Endothelial cell of hepatic sinusoid (primary cell): ENCODE data around the gene PCSK9.

ENCODE experiments used
- in situ Hi-C: cut with HindIII; loops from 2 replicates; pipeline ENCODE4 v1.10.0; 2017; ENCODE audit warnings: low sequenced_read_pairs

The PCSK9 gene

DNA sequence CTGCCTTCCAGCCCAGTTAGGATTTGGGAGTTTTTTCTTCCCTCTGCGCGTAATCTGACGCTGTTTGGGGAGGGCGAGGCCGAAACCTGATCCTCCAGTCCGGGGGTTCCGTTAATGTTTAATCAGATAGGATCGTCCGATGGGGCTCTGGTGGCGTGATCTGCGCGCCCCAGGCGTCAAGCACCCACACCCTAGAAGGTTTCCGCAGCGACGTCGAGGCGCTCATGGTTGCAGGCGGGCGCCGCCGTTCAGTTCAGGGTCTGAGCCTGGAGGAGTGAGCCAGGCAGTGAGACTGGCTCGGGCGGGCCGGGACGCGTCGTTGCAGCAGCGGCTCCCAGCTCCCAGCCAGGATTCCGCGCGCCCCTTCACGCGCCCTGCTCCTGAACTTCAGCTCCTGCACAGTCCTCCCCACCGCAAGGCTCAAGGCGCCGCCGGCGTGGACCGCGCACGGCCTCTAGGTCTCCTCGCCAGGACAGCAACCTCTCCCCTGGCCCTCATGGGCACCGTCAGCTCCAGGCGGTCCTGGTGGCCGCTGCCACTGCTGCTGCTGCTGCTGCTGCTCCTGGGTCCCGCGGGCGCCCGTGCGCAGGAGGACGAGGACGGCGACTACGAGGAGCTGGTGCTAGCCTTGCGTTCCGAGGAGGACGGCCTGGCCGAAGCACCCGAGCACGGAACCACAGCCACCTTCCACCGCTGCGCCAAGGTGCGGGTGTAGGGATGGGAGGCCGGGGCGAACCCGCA is at the start of gene PCSK9:
TSS of gene PCSK9 (plus strand) at position 207 of the 741 bp plus-strand sequence. CDS start at position 497, 290 bp downstream.
- in situ Hi-C loops = no loop called here

DNA sequence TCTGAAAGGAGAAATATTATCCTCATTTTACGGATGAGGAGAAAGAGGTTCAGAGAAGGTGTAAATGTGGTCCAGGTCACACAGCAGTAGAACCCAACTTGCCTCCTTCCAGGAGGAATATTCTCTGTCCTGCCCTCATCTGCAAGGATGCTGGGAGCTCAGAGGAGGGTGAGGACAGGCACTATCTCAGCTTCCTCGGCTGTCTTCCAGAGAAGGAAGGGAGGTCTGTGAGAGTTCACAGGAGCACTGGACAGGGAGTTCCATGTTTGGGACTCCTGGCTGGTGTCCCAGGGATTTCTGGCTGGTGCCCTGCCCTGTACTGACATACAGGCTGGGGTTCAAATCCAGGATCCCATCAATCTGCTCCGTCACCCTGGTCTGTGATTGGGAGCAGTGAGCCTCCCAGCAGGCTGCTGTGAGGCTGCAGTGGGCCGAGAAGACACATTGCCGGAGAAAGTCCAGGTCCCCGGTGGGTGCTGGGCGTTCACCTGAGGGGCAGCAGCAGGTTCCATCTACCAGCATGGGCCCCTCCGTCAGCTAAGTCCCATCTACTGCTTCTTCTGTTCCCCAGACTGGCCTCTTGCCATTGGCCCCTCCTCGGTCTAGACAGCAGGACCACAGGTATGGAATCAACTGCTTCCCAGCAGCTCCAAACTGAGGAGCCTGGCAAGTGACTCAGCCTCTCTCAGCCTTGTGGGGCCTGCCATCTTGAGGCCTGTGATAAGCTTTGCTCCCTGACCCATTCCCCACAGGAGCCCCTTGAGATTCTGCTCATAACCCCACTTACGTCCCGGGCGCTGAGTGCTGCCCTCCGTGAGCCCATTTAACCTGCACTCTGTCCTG is 49.2 kb upstream of the PCSK9 start:
- in situ Hi-C loops = loop anchor here (5.0 kb wide), 2 partner anchors 43 to 57 kb away; no protein-coding TSS in a partner anchor

GRCh38 chr1:54990916-54991315 is 48.4 kb upstream of the PCSK9 start:
- in situ Hi-C loops = loop anchor here (5.0 kb wide), 2 partner anchors 44 to 56 kb away; no protein-coding TSS in a partner anchor

DNA sequence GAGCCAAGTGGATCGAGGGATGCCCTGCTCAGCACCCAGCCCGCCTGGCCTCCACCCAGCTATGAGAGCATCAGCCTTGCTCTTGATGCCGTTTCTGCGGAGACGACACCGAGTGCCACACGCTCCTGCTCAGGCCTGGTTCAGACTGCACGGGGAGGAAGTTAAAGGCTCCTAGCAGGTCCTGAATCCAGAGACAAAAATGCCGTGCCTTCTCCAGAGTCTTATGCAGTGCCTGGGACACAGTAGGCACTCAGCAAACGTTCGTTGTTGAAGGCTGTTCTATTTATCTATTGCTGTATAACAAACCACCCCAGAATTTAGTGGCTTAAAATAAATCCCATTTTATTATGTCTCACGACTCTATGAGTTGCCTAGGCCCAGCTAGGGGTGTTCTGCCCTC is 47.4 kb upstream of the PCSK9 start:
- in situ Hi-C loops = loop anchor here (5.0 kb wide), 2 partner anchors 45 to 55 kb away; no protein-coding TSS in a partner anchor

- in situ Hi-C loops = loop anchor here (5.0 kb wide), 2 partner anchors 46 to 54 kb away; no protein-coding TSS in a partner anchor
These were observed 46.2 kb upstream of the PCSK9 start for GRCh38 chr1:54993140-54993539.

GRCh38 chr1:54994355-54994990 is 44.9 kb upstream of the PCSK9 start:
- in situ Hi-C loops = loop anchor here (5.0 kb wide), 2 partner anchors 47 to 53 kb away; no protein-coding TSS in a partner anchor

- in situ Hi-C loops = no loop called here
These were observed 44.2 kb upstream of the PCSK9 start for GRCh38 chr1:54995013-54995760.

DNA sequence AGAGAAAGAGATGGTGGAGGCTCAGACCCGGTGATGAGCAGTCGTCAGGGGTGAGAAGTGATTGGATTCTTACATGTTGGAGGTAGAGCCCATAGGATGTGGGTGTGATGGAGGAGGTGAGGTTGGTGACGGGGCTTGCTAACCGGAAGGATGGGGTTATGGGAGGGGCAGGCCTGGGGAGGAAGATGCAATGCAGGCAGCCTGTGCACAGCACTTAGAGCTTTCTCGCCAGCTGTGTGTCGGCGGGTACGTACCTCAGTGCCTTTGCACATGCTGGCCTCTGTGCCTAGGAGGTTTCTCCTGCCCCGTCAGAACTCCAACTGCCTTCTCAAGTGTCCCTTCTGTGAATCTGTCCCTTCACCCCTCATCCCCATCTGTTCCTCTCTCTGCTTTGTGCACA is 43.5 kb upstream of the PCSK9 start:
- in situ Hi-C loops = no loop called here

GRCh38 chr1:54996359-54996868 is 42.9 kb upstream of the PCSK9 start:
- in situ Hi-C loops = no loop called here

DNA sequence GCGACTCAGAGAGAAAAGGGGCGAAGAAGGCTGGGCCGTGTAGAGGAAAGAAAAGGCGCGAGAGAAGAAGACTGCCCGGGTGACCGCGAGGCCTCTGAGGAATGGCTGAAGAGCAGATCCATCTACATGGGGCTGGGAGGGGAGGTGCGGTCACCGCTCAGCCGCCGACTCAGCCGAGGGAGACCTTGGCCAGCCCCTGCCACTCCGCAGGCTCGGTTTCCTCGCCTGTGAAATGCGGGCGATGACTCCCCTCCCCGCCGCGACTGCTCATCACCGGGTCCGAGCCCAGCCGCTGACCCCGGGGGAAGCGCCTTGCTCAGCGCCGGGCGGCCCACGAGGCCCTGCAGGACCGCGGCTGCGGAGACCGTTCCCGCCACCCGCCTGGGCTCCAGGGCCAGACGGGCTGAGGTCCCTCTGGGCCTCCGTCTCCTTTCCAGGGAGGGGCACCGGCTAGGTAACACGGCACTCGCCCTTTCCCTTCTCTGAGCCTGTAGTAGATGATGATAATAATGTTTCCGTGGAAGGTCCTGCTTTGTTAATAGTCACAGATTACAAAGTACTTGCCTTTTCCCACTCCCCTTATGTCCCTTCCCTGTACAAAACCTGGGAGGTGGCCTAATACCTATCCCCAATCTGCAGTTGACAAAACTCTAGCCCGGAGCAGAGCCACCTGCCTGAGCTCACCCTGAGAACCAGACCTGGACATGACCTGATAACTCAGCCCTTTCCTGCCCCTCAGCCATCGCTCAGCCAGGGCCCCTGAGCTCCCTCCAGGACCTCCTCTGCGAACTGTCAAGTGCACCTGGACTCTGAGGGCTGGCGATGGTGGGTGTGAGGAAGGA is 42.3 kb upstream of the PCSK9 start:
- in situ Hi-C loops = no loop called here

DNA sequence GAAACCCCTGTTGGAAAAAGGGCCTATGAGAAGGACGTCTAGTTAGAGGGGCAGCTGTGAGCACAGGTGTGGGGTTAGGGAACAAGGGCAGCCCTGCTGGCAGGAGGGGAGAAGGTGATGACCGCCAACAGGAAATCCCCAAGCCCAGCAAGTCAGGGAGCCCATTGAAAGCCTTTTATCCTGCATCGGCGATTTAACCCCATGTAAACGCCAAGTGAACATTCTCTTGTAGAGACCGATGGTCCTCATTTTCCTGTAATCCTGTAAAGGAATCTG is 41.7 kb upstream of the PCSK9 start:
- in situ Hi-C loops = no loop called here

DNA sequence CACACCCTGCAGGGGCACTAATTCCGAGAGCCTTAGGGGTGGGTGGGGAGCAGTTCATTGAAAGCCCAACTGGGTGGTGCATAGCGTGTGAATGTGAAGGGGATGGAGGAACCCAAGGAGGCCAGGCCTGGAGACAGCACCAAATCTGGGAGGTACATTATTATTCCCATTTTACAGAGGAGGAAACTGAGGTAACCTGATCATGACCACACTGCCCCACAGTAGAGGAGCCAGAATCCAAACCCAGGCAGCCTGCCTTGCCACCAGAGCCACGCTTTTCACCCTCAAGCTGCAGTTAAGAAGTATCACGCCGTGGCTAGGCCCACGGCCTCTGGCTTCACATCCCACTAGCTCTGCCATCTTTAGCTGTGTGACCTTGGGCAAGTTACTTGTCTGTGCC is 41.2 kb upstream of the PCSK9 start:
- in situ Hi-C loops = no loop called here

DNA sequence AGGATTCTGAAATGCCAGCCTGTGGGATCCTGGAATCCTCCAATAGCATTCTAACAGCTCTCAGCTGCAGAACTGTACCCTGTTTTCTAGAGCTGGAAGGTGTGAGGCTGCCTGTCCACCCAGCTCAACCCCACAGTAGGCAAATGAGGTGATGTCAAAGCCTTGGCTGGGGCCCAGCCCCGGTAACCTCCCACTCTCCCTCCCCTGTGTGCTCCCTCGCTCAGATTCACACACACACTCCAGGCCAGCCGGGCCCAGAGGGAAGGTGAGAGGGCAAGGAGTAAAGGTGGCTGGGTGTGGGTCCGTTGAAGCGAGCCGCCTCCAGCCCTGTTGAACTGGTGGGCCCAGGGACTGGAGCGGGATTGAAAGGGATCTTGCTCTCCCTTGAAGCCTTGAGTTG is 40.7 kb upstream of the PCSK9 start, which contains the start of gene BSND:
TSS of gene BSND (plus strand) at position 257 of the 400 bp plus-strand sequence. CDS start 254 bp downstream, outside the sequence.
- in situ Hi-C loops = no loop called here

- in situ Hi-C loops = no loop called here
These were observed 39.0 kb upstream of the PCSK9 start for GRCh38 chr1:55000110-55001085.

DNA sequence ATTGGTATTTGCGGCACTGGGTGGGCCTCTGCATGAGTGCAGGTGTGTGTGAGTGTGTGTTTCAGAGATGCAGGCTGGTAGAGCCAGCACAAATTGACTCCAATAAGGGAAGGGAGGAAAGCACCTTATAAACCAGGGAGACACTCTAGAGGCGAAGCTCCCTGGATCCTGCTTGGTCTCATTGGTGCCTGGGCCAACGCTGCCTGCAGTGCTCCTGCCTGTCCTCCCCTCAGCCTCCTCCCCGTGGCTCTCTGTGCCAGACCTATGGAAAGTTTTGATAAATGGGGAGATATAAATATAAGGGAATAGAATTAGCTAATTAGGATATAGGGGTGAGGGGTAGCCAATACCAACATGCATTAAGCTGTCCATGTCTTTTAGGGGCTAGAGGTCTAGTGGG is 38.0 kb upstream of the PCSK9 start:
- in situ Hi-C loops = no loop called here

- in situ Hi-C loops = no loop called here
These were observed 36.7 kb upstream of the PCSK9 start for GRCh38 chr1:55002686-55003085.

GRCh38 chr1:55005351-55006140 is 33.8 kb upstream of the PCSK9 start:
- in situ Hi-C loops = no loop called here

DNA sequence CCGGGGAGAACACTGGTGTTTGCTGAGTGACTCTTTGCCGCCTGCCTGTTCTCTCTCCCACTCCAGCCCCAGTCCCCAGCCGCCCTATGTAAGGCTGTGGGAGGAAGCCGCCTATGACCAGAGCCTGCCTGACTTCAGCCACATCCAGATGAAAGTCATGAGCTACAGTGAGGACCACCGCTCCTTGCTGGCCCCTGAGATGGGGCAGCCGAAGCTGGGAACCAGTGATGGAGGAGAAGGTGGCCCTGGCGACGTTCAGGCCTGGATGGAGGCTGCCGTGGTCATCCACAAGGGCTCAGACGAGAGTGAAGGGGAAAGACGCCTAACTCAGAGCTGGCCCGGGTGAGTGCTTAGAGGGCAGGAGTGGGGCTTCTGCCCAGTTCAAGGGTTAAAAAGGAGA is 32.4 kb upstream of the PCSK9 start:
- in situ Hi-C loops = no loop called here
